ENCODE data around the gene AP1B1.

AP1B1 gene

GRCh38 chr22:29330753-29331152 lies 57.6 kb downstream of the AP1B1 start:
- DNase-seq: no peak

- DNase-seq: no peak
These were observed 58.1 kb downstream of the AP1B1 start for GRCh38 chr22:29330291-29330690.

GRCh38 chr22:29329581-29329980 lies 58.8 kb downstream of the AP1B1 start:
- no peak for DNase-seq

- no peak for DNase-seq
These were observed 59.5 kb downstream of the AP1B1 start for GRCh38 chr22:29328566-29329500.

GRCh38 chr22:29328055-29328454 lies 60.3 kb downstream of the AP1B1 start:
- no peak for DNase-seq

- DNase-seq: no peak
These were observed 61.1 kb downstream of the AP1B1 start for GRCh38 chr22:29327089-29327764.

- no peak for DNase-seq
These were observed 61.9 kb downstream of the AP1B1 start for GRCh38 chr22:29326481-29326880.

GRCh38 chr22:29325785-29326315 lies 62.5 kb downstream of the AP1B1 start:
- DNase-seq: no peak

- no peak for DNase-seq
These were observed 63.0 kb downstream of the AP1B1 start for GRCh38 chr22:29325356-29325755.

- no peak for DNase-seq
These were observed 64.7 kb downstream of the AP1B1 start for GRCh38 chr22:29323641-29324040.

- no peak for DNase-seq
These were observed 67.8 kb downstream of the AP1B1 start for GRCh38 chr22:29320546-29320945.

GRCh38 chr22:29319072-29319471 lies 69.3 kb downstream of the AP1B1 start:
- no peak for DNase-seq

- DNase-seq: no peak
These were observed 70.4 kb downstream of the AP1B1 start for GRCh38 chr22:29317827-29318454.

- no peak for DNase-seq
These were observed 72.1 kb downstream of the AP1B1 start for GRCh38 chr22:29316141-29316828.

- no peak for DNase-seq
These were observed 72.9 kb downstream of the AP1B1 start, which contains the start of gene RASL10A for GRCh38 chr22:29315286-29316140. Gene RASL10A (minus strand): TSS chr22:29315697. CDS start chr22:29315246, 451 bp downstream.

GRCh38 chr22:29314537-29315285 lies 73.7 kb downstream of the AP1B1 start:
- DNase-seq: no peak

GRCh38 chr22:29313576-29314466 lies 74.5 kb downstream of the AP1B1 start:
- no peak for DNase-seq

GRCh38 chr22:29313126-29313575 lies 75.2 kb downstream of the AP1B1 start:
- DNase-seq: no peak
